Measurements from ENCODE around the gene SENP2. TPM values are rescaled to one million over a fixed set of nuclear protein-coding genes. Genes with fewer than 3 reads are reported as not detected.

The SENP2 gene
- total and polyA plus RNA-seq, 8 donors: 31.6 to 49.9 (median 43.7) TPM

DNA sequence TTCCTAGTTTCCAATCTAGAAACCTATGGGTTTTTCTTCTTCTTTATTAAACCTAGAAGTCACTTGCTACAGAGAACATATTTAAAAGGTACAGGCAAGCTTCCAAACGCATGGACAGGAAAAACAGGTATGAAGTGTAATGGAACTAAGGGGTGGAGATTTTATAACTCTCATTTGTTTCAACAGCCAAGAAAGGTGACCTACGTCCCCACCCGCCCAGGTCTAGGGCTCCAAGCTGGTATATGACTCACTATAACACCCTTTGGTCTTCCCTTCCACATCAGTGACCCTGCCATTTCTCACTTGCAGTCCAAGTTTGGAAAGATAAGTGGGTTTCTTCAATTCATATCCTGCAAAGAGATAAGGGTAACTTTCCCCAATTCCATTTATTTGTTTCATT lies 27.7 kb upstream of the SENP2 start:
- Histone ChIP-seq H3K9me3 (no peaks in the 10 kb centered on the region), H3K4me3 (no peak overlapping the region), H3K27me3 (peaks cover 0 to 14% of the 10 kb centered on the region in 2 donors), H3K36me3 (no peaks in the 10 kb centered on the region), H3K4me1 (peaks cover 0 to 17% of the 10 kb centered on the region in 2 donors), H3K27ac (peak overlapping the region; percentile 65 to 80)
- intact Hi-C loops (cut with DNase I): no loop called here
- TF ChIP-seq, protein P1, sequence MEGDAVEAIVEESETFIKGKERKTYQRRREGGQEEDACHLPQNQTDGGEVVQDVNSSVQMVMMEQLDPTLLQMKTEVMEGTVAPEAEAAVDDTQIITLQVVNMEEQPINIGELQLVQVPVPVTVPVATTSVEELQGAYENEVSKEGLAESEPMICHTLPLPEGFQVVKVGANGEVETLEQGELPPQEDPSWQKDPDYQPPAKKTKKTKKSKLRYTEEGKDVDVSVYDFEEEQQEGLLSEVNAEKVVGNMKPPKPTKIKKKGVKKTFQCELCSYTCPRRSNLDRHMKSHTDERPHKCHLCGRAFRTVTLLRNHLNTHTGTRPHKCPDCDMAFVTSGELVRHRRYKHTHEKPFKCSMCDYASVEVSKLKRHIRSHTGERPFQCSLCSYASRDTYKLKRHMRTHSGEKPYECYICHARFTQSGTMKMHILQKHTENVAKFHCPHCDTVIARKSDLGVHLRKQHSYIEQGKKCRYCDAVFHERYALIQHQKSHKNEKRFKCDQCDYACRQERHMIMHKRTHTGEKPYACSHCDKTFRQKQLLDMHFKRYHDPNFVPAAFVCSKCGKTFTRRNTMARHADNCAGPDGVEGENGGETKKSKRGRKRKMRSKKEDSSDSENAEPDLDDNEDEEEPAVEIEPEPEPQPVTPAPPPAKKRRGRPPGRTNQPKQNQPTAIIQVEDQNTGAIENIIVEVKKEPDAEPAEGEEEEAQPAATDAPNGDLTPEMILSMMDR (IDR thresholded peaks at IDR 0.05): no peak
- peak; percentile 70 for ATAC-seq
- DNase-seq: peak in 2 of 4 donors; percentile 64 to 76

DNA sequence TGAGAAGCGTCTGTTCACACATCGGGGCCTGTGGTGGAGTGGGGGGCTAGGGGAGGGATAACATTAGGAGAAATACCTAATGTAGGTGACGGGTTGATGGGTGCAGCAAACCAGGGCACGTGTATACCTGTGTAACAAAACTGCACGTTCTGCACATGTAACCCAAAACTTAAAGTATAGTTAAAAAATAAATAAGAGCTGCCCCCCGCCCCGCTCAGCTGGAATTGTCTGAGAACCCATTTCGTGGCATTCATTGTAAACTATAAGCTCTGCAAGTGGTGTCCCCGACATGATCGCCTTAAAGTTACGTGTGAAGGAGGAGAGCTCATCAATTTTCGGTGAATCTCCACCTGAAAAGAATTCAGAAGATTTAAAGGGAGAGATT lies 26.4 kb upstream of the SENP2 start:
- ATAC-seq: no peak
- no peak for DNase-seq
- H3K27ac ChIP-seq: peak overlapping the region; percentile 72 to 87
- H3K4me3 ChIP-seq: no peak overlapping the region
- intact Hi-C loops (cut with DNase I): no loop called here
- H3K9me3 ChIP-seq: no peaks in the 10 kb centered on the region
- H3K36me3 ChIP-seq: no peaks in the 10 kb centered on the region
- peaks cover 0 to 14% of the 10 kb centered on the region in 2 donors for H3K27me3 ChIP-seq
- TF ChIP-seq, protein P1 (IDR thresholded peaks at IDR 0.05): no peak
- peaks cover 0 to 17% of the 10 kb centered on the region in 2 donors for H3K4me1 ChIP-seq

DNA sequence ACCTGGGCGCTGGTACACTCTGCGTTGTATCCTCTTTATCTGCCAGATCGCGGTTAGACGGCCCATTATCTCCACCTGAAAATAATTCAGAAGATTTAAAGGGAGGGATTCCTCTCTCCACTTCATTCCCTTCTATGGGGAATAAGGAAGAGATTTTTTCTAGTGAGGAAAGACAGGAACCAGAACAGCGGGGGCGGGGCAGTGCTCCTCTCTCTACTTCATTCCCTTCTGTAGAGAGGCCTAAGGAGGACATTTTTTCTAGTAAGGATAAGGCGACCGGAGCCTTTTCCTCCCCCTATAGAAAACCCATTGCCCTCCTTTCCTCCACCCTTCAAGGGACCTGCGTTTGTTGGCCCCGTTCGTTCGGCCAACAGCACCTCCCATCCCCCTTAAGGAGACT lies 25.4 kb upstream of the SENP2 start:
- DNase-seq: no peak
- Histone ChIP-seq H3K4me3 (no peak overlapping the region), H3K4me1 (peaks cover 0 to 17% of the 10 kb centered on the region in 2 donors), H3K27ac (peak overlapping the region; percentile 72 to 87), H3K36me3 (no peaks in the 10 kb centered on the region), H3K27me3 (peaks cover 0 to 14% of the 10 kb centered on the region in 2 donors), H3K9me3 (no peaks in the 10 kb centered on the region)
- intact Hi-C loops (cut with DNase I): no loop called here
- peak; percentile 8 for ATAC-seq
- TF ChIP-seq, protein P1 (IDR thresholded peaks at IDR 0.05): no peak

DNA sequence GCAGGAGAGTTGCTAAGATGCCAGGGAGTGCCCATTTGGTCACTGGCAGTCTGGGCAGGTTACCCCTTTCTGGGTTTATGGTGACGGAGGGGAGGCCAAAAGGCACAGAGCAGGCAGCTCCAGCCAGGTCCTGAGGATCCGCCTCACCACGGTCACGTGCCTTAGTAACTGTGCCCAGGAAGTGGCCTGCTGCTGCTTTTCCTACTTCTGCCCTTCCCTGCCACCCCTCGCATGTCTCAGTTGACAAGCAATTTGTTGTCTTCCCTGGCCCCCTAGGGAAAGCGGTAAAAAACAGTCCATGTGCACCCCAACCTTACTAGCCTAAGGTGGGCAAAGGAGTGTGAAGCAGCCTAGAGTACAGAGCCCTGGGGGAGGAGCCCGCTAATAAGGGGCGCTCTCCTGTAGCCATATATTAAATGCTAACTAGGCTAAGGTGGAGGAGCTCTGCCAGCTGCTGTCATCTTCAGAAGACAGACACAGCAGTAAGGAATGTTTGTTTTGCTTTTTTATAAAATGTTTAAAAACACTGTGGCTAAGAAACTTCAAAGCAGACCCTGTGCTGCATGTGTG lies 24.6 kb upstream of the SENP2 start:
- Histone ChIP-seq H3K27me3 (peaks cover 0 to 14% of the 10 kb centered on the region in 2 donors), H3K27ac (peak overlapping the region; percentile 72 to 87), H3K4me1 (peaks cover 0 to 17% of the 10 kb centered on the region in 2 donors), H3K36me3 (no peaks in the 10 kb centered on the region), H3K9me3 (no peaks in the 10 kb centered on the region), H3K4me3 (no peak overlapping the region)
- TF ChIP-seq, protein P1 (IDR thresholded peaks at IDR 0.05): no peak
- peak; percentile 68 for ATAC-seq
- DNase-seq: peak in 2 of 4 donors; percentile 81 to 87
- intact Hi-C loops (cut with DNase I): no loop called here

DNA sequence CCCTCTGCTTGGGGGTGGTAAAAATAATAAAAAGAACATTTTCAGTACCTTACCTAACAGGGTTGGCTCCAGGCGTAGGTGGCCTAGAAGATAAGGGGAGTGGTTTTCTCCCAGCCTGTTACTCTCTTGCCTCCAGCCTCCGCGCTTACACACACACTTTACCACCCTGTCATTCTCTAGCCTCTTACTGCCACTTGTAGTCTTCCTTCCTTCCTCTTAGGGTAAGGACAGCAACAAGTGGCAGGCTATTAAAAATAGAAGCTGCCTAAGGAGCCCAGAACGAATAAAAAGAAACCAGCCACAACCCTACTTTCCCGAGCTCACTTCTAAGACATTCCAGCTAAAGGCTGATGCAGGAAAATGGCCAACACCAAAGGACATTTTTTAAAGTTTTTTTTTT lies 24.1 kb upstream of the SENP2 start:
- TF ChIP-seq, protein P1 (IDR thresholded peaks at IDR 0.05): no peak
- Histone ChIP-seq H3K27ac (peak overlapping the region; percentile 72 to 87), H3K36me3 (no peaks in the 10 kb centered on the region), H3K4me3 (no peak overlapping the region), H3K27me3 (peaks cover 0 to 14% of the 10 kb centered on the region in 2 donors), H3K4me1 (peaks cover 0 to 17% of the 10 kb centered on the region in 2 donors), H3K9me3 (no peaks in the 10 kb centered on the region)
- DNase-seq (peak in 2 of 4 donors; percentile 57 to 61), ATAC-seq (peak; percentile 75)
- intact Hi-C loops (cut with DNase I): no loop called here

Measured in left lung (tissue), 10 donors.